CD8-positive, alpha-beta memory T cell (primary cell): Measurements from ENCODE around the gene MSI2. TPM values are rescaled to one million over a fixed set of nuclear protein-coding genes. Genes with fewer than 3 reads are reported as not detected.

Source experiments
- CTCF ChIA-PET: fragments of 350-600 bp; sonication (Branson Sonifier 250); formaldehyde crosslinking; loops from one replicate; lab custom pipeline; 2021; ENCODE audit warnings: antibody characterized with exemption; lab: Charles Lee
- POLR2A ChIA-PET: fragments of 350-600 bp; sonication (Branson Sonifier 250); formaldehyde crosslinking; loops from one replicate; lab custom pipeline; 2021; ENCODE audit warnings: antibody characterized with exemption; lab: Charles Lee
- DNase-seq, 5 donors: peaks; one replicate each; pipeline versions ENCODE4 v3.0.0 to v3.0.0-alpha.2; 2020 to 2022; ENCODE audit warnings: mixed read lengths in 1 of 5
- H3K27ac ChIP-seq: one replicate; pipeline ENCODE4 v1.7.0; 2013; ENCODE audit warnings: low read depth, mild to moderate bottlenecking, low read length, moderate library complexity
- H3K27me3 ChIP-seq: 2 replicates; pipeline ENCODE4 v1.7.0; 2013; ENCODE audit warnings: low read length, mild to moderate bottlenecking; ENCODE audit not compliant: insufficient read depth, poor library complexity, severe bottlenecking
- H3K36me3 ChIP-seq: 2 replicates; pipeline ENCODE4 v1.7.0; 2013; ENCODE audit warnings: mild to moderate bottlenecking, low read length, moderate library complexity; ENCODE audit not compliant: insufficient read depth
- H3K4me1 ChIP-seq: 2 replicates; pipeline ENCODE4 v1.7.0; 2013; ENCODE audit warnings: mild to moderate bottlenecking, low read length, moderate library complexity; ENCODE audit not compliant: insufficient read depth
- H3K4me3 ChIP-seq: 2 replicates; pipeline ENCODE4 v1.7.0; 2013; ENCODE audit warnings: mild to moderate bottlenecking, low read length
- H3K9me3 ChIP-seq: 2 replicates; pipeline ENCODE4 v1.7.0; 2013; ENCODE audit warnings: mild to moderate bottlenecking, low read length
- H3K27ac Mint-ChIP-seq, 8 donors: one replicate each; pipeline ENCODE4 v1.8.0; 2020 to 2021; ENCODE audit warnings: mixed read lengths in 8 of 8, mild to moderate bottlenecking in 6 of 8, inconsistent platforms in 3 of 8, moderate library complexity in 3 of 8
- H3K27me3 Mint-ChIP-seq, 2 donors: one replicate each; pipeline ENCODE4 v1.8.0; 2020 to 2021; ENCODE audit warnings: mixed read lengths in 2 of 2, mild to moderate bottlenecking in 1 of 2, moderate library complexity in 1 of 2
- H3K36me3 Mint-ChIP-seq, 3 donors: one replicate each; pipeline ENCODE4 v1.8.0; 2020 to 2021; ENCODE audit warnings: mixed read lengths in 3 of 3, inconsistent platforms in 1 of 3, mild to moderate bottlenecking in 1 of 3
- H3K4me1 Mint-ChIP-seq, 3 donors: one replicate each; pipeline ENCODE4 v1.8.0; 2020 to 2021; ENCODE audit warnings: mixed read lengths in 3 of 3, inconsistent platforms in 1 of 3, mild to moderate bottlenecking in 1 of 3
- H3K4me3 Mint-ChIP-seq, 7 donors: one replicate each; pipeline ENCODE4 v1.8.0; 2020 to 2021; ENCODE audit warnings: mixed read lengths in 7 of 7, mild to moderate bottlenecking in 6 of 7, moderate library complexity in 4 of 7, inconsistent platforms in 2 of 7
- H3K9me3 Mint-ChIP-seq, 5 donors: one replicate each; pipeline ENCODE4 v1.8.0; 2020 to 2022; ENCODE audit warnings: mixed read lengths in 5 of 5, mild to moderate bottlenecking in 3 of 5, moderate library complexity in 2 of 5, inconsistent platforms in 1 of 5
- polyA plus RNA-seq: library from polyadenylated mRNA; unstranded; fragments of 300-500 nt; fragmentation: Illumina TruSeq; gene quantifications from one replicate; pipeline ENCODE4 v1.2.3, GENCODE V29; 2021
- total RNA-seq, 2 experiments: library from RNA; stranded (reverse); gene quantifications; one replicate each; pipeline ENCODE4 v1.2.3, GENCODE V29; 2021

MSI2 gene
- total and polyA plus RNA-seq, 3 experiments from 2014 or later: 2.3 to 58.0 (median 57.1) TPM

DNA sequence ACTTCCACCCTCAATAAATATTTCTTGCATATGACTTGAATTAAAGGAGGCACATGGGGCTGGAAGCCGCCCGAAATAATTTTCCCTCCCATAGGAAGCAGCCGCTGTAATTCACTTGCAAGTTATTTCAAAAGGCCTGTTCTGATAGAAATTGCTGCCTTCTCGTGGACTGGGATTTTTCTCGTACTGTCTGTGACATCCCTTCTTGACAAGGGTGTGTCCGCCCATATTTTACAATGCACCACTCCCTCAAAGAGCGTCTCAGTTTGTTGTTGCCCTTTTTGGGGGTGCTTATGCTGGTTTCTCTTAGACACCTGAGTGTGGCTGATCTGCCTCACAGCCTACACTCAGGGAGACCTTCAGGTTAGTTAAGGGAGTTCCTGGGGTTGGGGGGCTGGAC is 160.0 kb downstream of the MSI2 start:
- Mint-ChIP-seq H3K4me1 (peaks cover 34 to 57% (median 43%) of the 10 kb centered on the region in 3 donors), H3K27me3 (no peaks in the 10 kb centered on the region), H3K36me3 (peaks cover 0 to 16% (median 8%) of the 10 kb centered on the region in 3 donors), H3K27ac (peak overlapping the region in 1 of 8 donors; percentile 1), H3K9me3 (no peaks in the 10 kb centered on the region), H3K4me3 (no peak overlapping the region)
- CTCF ChIA-PET: no interaction called here
- Histone ChIP-seq H3K4me1 (no peaks in the 10 kb centered on the region), H3K9me3 (no peaks in the 10 kb centered on the region), H3K36me3 (no peaks in the 10 kb centered on the region), H3K27me3 (no peaks in the 10 kb centered on the region), H3K4me3 (no peak overlapping the region), H3K27ac (no peak overlapping the region)
- POLR2A ChIA-PET: no interaction called here
- no peak for DNase-seq

DNA sequence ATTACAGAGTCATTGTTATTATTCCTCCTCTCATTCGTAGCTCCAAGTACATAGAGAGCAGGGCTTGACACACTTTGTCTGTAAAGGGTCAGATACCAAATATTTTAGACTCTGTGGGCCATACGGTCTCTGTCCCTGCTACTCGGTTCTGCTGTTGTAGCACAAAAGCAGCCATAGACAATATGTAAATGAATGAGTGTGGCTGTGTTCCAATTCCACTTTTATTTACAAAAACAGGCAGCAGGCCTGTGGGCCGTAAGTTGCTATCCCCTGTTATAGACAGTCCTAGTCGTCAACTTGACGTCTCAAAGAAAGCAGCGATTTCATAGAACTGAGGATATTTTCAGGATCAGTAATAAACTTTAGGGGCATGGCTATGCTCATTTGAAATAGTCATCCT is 161.6 kb downstream of the MSI2 start:
- Mint-ChIP-seq H3K4me1 (peaks cover 37 to 61% (median 50%) of the 10 kb centered on the region in 3 donors), H3K27ac (peak overlapping the region in 1 of 8 donors; percentile 30), H3K27me3 (no peaks in the 10 kb centered on the region), H3K9me3 (no peaks in the 10 kb centered on the region), H3K4me3 (no peak overlapping the region), H3K36me3 (peaks cover 0 to 16% (median 8%) of the 10 kb centered on the region in 3 donors)
- no peak for DNase-seq
- Histone ChIP-seq H3K27me3 (no peaks in the 10 kb centered on the region), H3K9me3 (no peaks in the 10 kb centered on the region), H3K4me3 (no peak overlapping the region), H3K4me1 (no peaks in the 10 kb centered on the region), H3K27ac (no peak overlapping the region), H3K36me3 (no peaks in the 10 kb centered on the region)
- ChIA-PET POLR2A (no interaction called here), CTCF (no interaction called here)

DNA sequence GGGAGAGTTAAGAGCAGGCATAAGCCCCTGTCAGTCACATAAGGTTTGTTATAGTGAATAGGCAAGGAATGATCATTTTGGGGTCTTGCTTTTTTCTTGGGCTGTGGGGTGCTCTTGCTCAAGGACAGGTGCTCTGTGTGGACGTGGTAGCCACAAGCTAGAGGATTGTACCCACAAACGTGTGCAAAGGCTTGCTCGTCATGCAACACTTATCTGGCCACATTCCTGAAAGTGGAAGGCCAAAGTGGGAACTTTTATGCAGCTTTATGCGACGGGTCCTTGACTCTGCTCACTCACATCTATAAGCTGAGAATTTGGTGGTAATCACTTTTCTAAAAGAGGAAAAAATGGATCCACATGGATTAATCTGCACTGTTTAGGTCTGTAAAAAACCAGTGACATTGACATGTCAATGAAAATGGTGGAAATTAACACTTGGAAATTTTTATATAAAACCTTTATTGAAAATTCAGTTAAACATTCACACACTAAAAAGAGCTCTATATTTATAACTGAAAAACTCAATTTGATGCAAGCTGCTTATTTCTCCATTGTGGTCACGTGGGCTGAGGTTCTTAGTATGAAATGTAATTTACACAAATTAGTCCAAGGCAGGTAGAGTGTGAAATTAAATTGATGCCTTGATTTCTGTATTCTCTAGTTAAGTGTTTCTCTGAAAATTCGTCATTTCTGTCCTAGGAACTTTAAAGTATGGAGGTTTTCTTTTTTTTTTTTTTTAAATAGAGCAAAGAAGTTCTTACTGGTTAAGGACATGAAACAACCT is 162.3 kb downstream of the MSI2 start:
- no peak overlapping the region for H3K27ac Mint-ChIP-seq
- H3K4me1 ChIP-seq: no peaks in the 10 kb centered on the region
- H3K4me3 ChIP-seq: no peak overlapping the region
- no peaks in the 10 kb centered on the region for H3K9me3 ChIP-seq
- H3K4me3 Mint-ChIP-seq: no peak overlapping the region
- no peaks in the 10 kb centered on the region for H3K27me3 Mint-ChIP-seq
- ChIA-PET CTCF (no interaction called here), POLR2A (interaction anchor here (0.7 kb wide), 1 partner anchor 36 kb away, joined by 3 read pairs; no protein-coding TSS in a partner anchor)
- H3K36me3 ChIP-seq: no peaks in the 10 kb centered on the region
- H3K4me1 Mint-ChIP-seq: peaks cover 42 to 64% (median 57%) of the 10 kb centered on the region in 3 donors
- peaks cover 0 to 17% (median 8%) of the 10 kb centered on the region in 3 donors for H3K36me3 Mint-ChIP-seq
- H3K27ac ChIP-seq: no peak overlapping the region
- H3K9me3 Mint-ChIP-seq: no peaks in the 10 kb centered on the region
- no peak for DNase-seq
- H3K27me3 ChIP-seq: no peaks in the 10 kb centered on the region

DNA sequence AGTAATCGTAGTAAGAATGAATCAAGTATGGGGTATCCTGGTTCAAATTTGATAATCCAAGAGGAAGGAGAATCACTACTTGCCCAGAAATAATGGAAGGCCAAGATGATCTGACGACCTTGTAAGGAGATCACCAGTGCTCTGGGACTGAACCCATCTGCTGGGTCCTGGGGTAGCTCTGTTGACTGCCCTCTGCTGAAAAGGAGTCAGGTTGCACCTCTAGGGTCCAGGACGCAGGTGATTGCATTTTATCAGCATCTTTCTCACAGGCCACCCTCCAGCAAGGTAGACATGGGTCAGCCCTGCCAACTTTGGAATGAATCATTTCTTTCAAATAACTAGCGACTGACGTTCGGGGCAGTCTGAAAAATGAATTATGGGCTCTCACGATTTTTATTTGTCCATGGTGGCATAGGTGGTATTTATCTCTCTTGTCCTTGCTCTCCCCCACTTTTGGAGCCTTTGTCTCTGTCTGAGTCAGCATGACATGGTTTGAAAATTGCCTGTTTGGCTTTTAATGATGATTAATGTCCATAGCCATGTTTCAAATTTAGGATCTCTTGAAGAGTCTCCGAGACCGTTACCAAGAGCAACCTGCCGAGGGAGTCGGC is 163.7 kb downstream of the MSI2 start:
- ChIA-PET POLR2A (no interaction called here), CTCF (no interaction called here)
- no peaks in the 10 kb centered on the region for H3K36me3 ChIP-seq
- H3K36me3 Mint-ChIP-seq: peaks cover 0 to 15% (median 7%) of the 10 kb centered on the region in 3 donors
- H3K9me3 Mint-ChIP-seq: no peaks in the 10 kb centered on the region
- H3K4me1 Mint-ChIP-seq: peaks cover 40 to 68% (median 63%) of the 10 kb centered on the region in 3 donors
- H3K9me3 ChIP-seq: no peaks in the 10 kb centered on the region
- peak overlapping the region in 1 of 8 donors; percentile 2 for H3K27ac Mint-ChIP-seq
- no peaks in the 10 kb centered on the region for H3K27me3 Mint-ChIP-seq
- no peaks in the 10 kb centered on the region for H3K27me3 ChIP-seq
- no peak for DNase-seq
- H3K4me3 Mint-ChIP-seq: no peak overlapping the region
- H3K4me3 ChIP-seq: no peak overlapping the region
- no peak overlapping the region for H3K27ac ChIP-seq
- no peaks in the 10 kb centered on the region for H3K4me1 ChIP-seq

DNA sequence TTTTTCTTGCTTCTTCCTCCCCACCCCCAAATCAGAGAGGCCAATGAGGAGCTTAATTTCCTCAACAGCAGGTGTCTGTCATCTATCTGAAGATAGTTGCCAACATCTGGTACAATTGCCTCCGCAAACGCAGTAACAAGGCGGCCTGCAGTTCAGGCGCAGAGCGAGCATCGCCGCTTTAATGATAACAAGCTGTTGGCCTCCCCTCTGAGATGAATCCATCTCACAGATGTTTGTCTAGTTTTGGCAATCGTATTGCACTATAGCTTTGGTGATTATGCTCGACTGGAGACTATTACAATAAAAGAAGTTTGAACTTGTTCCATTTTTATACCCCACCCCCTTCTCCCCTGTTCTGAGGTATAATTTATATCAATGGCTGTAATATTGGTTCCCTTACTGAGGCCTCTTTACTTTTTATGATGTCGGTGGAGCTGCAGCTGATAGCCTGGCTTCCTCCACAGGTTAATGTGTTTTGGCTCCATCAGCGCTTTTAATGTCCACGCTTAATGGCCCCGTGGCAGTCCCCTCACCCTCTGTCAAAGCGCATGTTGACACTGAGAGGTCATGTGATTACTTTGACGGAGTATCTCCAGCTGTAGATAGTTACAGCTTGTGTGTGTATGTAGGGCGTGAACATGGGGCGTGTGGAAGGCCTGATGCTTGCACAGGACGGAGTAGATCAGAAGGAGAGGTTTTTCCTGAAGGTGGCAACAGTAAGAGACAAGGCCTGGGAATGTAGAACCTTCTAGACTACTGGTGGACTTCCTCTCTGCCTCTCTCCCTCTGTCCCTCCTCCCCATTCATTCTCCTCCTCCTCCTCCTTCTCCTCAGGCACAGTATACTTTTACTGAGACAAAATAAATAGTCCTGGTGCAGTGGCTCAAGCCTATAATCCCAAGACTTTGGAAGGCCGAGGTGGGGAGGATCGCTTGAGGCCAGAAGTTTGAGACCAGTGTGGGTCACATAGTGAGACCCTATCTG is 164.7 kb downstream of the MSI2 start:
- no peak overlapping the region for H3K27ac ChIP-seq
- POLR2A ChIA-PET: no interaction called here
- CTCF ChIA-PET: interaction anchor here (1.0 kb wide), 1 partner anchor 12 kb away, joined by 3 read pairs; no protein-coding TSS in a partner anchor
- H3K4me1 Mint-ChIP-seq: peaks cover 42 to 68% (median 62%) of the 10 kb centered on the region in 3 donors
- DNase-seq: no peak
- peaks cover 0 to 12% (median 7%) of the 10 kb centered on the region in 3 donors for H3K36me3 Mint-ChIP-seq
- H3K9me3 Mint-ChIP-seq: no peaks in the 10 kb centered on the region
- no peak overlapping the region for H3K4me3 Mint-ChIP-seq
- H3K36me3 ChIP-seq: no peaks in the 10 kb centered on the region
- H3K27me3 Mint-ChIP-seq: no peaks in the 10 kb centered on the region
- H3K4me3 ChIP-seq: no peak overlapping the region
- peak overlapping the region in 2 of 8 donors; percentile 26 to 55 for H3K27ac Mint-ChIP-seq
- H3K27me3 ChIP-seq: no peaks in the 10 kb centered on the region
- no peaks in the 10 kb centered on the region for H3K9me3 ChIP-seq
- H3K4me1 ChIP-seq: no peaks in the 10 kb centered on the region

DNA sequence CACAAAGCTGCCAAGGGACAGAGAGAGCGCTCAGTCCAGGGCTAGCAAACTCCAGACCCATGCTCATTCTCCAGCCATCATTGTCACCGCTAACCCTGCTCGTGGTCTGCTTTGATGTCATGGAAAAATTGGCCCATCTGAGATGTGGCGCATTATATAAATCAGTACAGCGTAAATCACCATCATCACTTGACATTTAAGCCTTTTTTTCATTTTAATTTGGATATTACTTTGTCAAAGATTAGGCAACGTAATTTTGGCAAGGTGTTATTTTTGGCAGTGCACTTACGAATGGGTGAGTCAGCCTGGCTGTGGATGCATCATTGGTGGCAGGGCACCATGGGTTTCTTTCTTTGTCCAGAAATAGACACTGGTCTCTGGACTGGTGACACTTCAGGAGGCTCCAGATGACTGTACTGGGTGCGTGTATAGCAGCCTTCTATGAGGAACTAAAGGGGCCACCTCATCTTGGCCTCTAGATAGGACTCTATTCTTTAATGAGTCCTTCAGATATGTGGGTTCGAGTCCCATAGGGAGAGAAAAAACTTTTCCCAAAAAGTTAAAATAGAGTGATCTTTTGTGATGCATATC is 166.3 kb downstream of the MSI2 start:
- no peaks in the 10 kb centered on the region for H3K36me3 ChIP-seq
- POLR2A ChIA-PET: no interaction called here
- H3K27me3 Mint-ChIP-seq: no peaks in the 10 kb centered on the region
- H3K36me3 Mint-ChIP-seq: peaks cover 0 to 12% (median 5%) of the 10 kb centered on the region in 3 donors
- H3K4me3 Mint-ChIP-seq: no peak overlapping the region
- H3K9me3 Mint-ChIP-seq: no peaks in the 10 kb centered on the region
- H3K27me3 ChIP-seq: no peaks in the 10 kb centered on the region
- H3K27ac Mint-ChIP-seq: peak overlapping the region in 1 of 8 donors; percentile 23
- no peak overlapping the region for H3K27ac ChIP-seq
- DNase-seq: no peak
- no peaks in the 10 kb centered on the region for H3K9me3 ChIP-seq
- no peaks in the 10 kb centered on the region for H3K4me1 ChIP-seq
- CTCF ChIA-PET: no interaction called here
- no peak overlapping the region for H3K4me3 ChIP-seq
- H3K4me1 Mint-ChIP-seq: peaks cover 36 to 63% (median 49%) of the 10 kb centered on the region in 3 donors

DNA sequence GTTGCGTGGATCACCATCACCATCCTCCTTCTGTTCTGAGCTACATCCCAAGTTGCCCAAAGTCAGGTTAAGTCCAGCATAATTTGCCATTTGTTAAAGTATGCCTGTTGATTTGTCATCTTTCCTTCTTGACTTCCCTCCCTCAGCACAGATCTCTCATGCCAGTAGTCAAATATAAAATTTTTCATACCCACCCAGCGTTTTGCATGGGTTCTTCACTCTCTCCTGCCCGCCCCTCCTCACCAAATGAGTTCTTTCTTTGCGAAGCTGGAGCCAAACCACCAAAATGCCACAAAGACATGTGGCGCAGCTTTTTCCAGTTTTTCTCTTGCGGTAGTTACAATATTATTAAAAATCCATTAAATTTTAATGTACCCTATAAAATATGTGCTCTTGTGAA is 167.2 kb downstream of the MSI2 start:
- no peaks in the 10 kb centered on the region for H3K4me1 ChIP-seq
- Mint-ChIP-seq H3K4me3 (no peak overlapping the region), H3K36me3 (peaks cover 0 to 12% (median 5%) of the 10 kb centered on the region in 3 donors), H3K4me1 (peaks cover 36 to 62% (median 44%) of the 10 kb centered on the region in 3 donors), H3K27me3 (no peaks in the 10 kb centered on the region), H3K9me3 (no peaks in the 10 kb centered on the region), H3K27ac (peak overlapping the region in 1 of 8 donors; percentile 71)
- ChIA-PET CTCF (interaction anchor here (1.2 kb wide), 1 partner anchor 9 kb away, joined by 3 read pairs; no protein-coding TSS in a partner anchor), POLR2A (no interaction called here)
- no peak overlapping the region for H3K27ac ChIP-seq
- no peaks in the 10 kb centered on the region for H3K27me3 ChIP-seq
- no peaks in the 10 kb centered on the region for H3K36me3 ChIP-seq
- DNase-seq: no peak
- H3K9me3 ChIP-seq: no peaks in the 10 kb centered on the region
- no peak overlapping the region for H3K4me3 ChIP-seq
